ENCODE data around the gene RPL39. TPM values are rescaled to one million over a fixed set of nuclear protein-coding genes. Genes with fewer than 3 reads are reported as not detected.

The RPL39 gene
- total and polyA plus RNA-seq, 10 of the 15 experiments (the other 5 are each of a cell fraction or from before 2014, with no cell fraction given), result 1,792 to 6,541 (median 3,667) TPM

DNA sequence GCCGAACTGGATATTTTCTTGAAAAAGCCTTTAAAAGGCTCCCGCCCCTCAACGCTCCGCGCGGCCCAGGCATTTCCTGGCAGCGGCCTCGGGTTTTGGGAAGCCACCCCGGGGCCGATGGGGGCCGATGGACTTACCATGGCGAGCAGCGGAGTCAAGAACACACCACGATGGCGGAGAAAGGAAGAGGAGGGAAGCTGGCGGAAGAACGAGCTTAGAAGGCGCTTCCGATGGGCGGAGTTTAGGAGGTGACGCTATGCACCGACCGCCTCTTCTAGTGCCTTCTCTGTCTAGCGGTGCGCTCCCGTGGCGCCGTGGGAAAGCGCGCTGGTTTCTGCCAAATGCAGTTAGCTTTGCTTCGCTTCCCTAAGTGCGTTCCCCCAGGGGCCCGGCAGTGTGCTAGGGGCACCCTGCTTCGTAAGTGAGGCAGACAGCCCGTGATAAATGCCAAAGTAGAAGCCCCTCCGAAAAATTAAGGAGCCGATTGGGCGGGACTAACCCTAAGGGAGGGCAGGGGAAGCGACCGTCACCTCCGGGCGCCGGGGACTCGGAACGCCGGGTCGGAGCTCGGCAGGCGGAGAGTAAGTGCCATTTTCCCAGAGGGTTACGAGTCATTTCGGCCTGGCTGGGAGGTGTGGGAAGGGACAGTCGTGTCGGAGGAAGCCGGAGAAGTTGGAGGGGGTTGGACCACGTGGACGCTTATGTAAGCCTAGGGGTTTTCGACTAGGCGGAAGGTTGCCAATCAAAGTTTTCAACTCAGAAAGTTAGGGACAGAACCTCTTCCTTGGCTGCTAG is at the start of gene RPL39 (continued):
- TF ChIP-seq SUZ12 (IDR thresholded peaks at IDR 0.05; ENCODE audit: unreplicated experiment), result no peak
- TF ChIP-seq MEF2A (IDR thresholded peaks at IDR 0.05; ENCODE audit: insufficient read depth, low read depth, low read length), result no peak
- peak; percentile 80 for TF ChIP-seq POLR2AphosphoS2 (IDR thresholded peaks at IDR 0.05; ENCODE audit: low read depth, low read length)
- TF ChIP-seq, protein P1, sequence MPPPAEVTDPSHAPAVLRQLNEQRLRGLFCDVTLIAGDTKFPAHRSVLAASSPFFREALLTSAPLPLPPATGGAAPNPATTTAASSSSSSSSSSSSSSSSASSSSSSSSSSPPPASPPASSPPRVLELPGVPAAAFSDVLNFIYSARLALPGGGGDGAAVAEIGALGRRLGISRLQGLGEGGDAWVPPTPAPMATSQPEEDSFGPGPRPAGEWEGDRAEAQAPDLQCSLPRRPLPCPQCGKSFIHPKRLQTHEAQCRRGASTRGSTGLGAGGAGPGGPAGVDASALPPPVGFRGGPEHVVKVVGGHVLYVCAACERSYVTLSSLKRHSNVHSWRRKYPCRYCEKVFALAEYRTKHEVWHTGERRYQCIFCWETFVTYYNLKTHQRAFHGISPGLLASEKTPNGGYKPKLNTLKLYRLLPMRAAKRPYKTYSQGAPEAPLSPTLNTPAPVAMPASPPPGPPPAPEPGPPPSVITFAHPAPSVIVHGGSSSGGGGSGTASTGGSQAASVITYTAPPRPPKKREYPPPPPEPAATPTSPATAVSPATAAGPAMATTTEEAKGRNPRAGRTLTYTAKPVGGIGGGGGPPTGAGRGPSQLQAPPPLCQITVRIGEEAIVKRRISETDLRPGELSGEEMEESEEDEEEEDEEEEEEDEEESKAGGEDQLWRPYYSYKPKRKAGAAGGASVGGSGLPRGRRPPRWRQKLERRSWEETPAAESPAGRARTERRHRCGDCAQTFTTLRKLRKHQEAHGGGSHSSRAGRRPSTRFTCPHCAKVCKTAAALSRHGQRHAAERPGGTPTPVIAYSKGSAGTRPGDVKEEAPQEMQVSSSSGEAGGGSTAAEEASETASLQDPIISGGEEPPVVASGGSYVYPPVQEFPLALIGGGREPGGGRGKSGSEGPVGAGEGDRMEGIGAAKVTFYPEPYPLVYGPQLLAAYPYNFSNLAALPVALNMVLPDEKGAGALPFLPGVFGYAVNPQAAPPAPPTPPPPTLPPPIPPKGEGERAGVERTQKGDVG (CRISPR knock-in tag; IDR thresholded peaks at IDR 0.05), result no peak
- TF ChIP-seq TCF3 (IDR thresholded peaks at IDR 0.05; ENCODE audit: borderline replicate concordance, insufficient read depth, low read depth, low read length), result no peak
- no peak for TF ChIP-seq FOXM1 (IDR thresholded peaks at IDR 0.05; ENCODE audit: low read depth, low read length)
- no peak for TF ChIP-seq RB1 (IDR thresholded peaks at IDR 0.05; ENCODE audit: borderline replicate concordance)
- no peak for TF ChIP-seq BRCA1 (IDR thresholded peaks at IDR 0.05; ENCODE audit: low read depth, low read length)
- TF ChIP-seq ZSCAN29 (IDR thresholded peaks at IDR 0.05), result no peak
- TF ChIP-seq, protein P2, sequence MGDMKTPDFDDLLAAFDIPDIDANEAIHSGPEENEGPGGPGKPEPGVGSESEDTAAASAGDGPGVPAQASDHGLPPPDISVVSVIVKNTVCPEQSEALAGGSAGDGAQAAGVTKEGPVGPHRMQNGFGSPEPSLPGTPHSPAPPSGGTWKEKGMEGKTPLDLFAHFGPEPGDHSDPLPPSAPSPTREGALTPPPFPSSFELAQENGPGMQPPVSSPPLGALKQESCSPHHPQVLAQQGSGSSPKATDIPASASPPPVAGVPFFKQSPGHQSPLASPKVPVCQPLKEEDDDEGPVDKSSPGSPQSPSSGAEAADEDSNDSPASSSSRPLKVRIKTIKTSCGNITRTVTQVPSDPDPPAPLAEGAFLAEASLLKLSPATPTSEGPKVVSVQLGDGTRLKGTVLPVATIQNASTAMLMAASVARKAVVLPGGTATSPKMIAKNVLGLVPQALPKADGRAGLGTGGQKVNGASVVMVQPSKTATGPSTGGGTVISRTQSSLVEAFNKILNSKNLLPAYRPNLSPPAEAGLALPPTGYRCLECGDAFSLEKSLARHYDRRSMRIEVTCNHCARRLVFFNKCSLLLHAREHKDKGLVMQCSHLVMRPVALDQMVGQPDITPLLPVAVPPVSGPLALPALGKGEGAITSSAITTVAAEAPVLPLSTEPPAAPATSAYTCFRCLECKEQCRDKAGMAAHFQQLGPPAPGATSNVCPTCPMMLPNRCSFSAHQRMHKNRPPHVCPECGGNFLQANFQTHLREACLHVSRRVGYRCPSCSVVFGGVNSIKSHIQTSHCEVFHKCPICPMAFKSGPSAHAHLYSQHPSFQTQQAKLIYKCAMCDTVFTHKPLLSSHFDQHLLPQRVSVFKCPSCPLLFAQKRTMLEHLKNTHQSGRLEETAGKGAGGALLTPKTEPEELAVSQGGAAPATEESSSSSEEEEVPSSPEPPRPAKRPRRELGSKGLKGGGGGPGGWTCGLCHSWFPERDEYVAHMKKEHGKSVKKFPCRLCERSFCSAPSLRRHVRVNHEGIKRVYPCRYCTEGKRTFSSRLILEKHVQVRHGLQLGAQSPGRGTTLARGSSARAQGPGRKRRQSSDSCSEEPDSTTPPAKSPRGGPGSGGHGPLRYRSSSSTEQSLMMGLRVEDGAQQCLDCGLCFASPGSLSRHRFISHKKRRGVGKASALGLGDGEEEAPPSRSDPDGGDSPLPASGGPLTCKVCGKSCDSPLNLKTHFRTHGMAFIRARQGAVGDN (IDR thresholded peaks at IDR 0.05), result no peak
- no peak for TF ChIP-seq CHD4 (IDR thresholded peaks at IDR 0.05)
- peak; percentile 84; the same call in 1 of the 2 replicates for TF ChIP-seq CBFB (IDR thresholded peaks at IDR 0.05; ENCODE audit: low read depth)
- no peak for TF ChIP-seq ZNF207 (IDR thresholded peaks at IDR 0.05; ENCODE audit: borderline replicate concordance)
- no peak for TF ChIP-seq YBX1 (IDR thresholded peaks at IDR 0.05)
- no peak for TF ChIP-seq NRF1 (conservative IDR thresholded peaks at IDR 0.05; ENCODE audit: low read depth, low read length)
- TF ChIP-seq MYB (IDR thresholded peaks at IDR 0.05; ENCODE audit: borderline replicate concordance, low read depth, low read length), result no peak
- TF ChIP-seq, protein P3, sequence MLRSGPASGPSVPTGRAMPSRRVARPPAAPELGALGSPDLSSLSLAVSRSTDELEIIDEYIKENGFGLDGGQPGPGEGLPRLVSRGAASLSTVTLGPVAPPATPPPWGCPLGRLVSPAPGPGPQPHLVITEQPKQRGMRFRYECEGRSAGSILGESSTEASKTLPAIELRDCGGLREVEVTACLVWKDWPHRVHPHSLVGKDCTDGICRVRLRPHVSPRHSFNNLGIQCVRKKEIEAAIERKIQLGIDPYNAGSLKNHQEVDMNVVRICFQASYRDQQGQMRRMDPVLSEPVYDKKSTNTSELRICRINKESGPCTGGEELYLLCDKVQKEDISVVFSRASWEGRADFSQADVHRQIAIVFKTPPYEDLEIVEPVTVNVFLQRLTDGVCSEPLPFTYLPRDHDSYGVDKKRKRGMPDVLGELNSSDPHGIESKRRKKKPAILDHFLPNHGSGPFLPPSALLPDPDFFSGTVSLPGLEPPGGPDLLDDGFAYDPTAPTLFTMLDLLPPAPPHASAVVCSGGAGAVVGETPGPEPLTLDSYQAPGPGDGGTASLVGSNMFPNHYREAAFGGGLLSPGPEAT (IDR thresholded peaks at IDR 0.05; ENCODE audit: low read depth), result peak; percentile 35; the same call in 1 of the 2 replicates
- no peak for TF ChIP-seq CREM (IDR thresholded peaks at IDR 0.05; ENCODE audit: low read depth)
